ENCODE results near the gene POLE3.
"Not testable (repeated sequence)": the region's sequence is repeated elsewhere in the genome, so short reads cannot be mapped to it uniquely, and the experiment has no call there.

The POLE3 gene

DNA sequence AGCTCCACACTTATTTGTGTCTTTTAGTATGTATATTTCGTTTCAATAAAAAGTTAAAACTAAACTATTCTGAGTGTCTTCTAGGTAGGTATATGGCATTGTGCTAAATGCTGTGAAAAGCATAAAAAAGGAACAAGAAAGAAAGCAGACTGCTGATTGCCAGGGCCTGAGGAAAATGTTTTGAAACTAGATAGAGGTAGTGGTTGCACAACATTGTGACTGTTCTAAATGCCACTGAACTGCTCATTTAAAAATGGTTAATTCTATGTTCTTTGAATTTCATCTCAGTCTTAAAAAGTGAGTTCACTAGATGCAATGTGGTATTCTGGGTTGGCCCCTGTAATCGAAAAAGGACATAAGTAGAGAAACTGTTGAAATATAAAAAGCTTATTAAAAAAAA lies 6.8 kb downstream of the POLE3 start:
- no peak for DNase-seq (ENCODE audit: low read depth in 2 of 2)

DNA sequence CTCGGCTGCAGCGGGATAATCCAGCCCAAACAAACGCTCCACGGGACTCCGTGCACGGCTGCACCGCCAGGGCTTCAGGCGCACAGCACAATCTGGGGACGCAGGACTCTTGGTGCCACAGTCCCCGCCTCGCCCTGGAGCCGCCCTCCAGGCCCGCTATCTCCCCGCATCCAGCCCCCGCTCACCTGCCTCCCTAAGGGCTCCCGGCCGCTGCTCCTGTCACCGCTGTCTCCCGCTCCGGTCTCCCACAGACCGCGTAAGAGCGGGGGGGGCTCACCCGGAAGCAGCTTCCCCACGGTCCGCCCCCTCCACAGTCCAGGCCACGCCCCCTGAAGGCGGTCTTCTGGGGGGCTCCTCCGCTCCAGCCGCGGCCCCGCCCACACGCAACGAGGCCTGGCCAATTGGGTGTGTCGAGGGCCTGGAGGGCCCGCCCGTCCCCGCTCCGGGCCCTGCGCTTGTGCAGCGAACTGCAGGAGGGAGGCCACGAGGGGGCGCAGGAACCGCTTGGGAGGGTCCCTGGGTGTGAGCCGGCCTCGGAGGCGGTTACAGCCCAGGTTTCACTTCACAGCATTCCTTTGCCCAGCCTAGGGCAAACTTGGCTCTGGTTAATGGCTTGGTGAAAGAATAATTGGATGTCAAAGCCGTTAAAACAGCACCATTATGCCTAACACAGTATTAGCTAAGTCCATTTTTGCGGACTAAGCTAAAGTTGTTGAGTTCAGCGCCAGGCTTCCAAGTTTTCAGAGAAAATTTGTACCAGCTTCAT lies 9.3 kb downstream of the POLE3 start, which contains the start of gene ALAD:
TSS of gene ALAD (minus strand) at position 258 of the 766 bp plus-strand sequence. CDS start 7,725 bp downstream, outside the sequence.
- DNase-seq (ENCODE audit: low read depth in 2 of 2), result peak; percentile 99

DNA sequence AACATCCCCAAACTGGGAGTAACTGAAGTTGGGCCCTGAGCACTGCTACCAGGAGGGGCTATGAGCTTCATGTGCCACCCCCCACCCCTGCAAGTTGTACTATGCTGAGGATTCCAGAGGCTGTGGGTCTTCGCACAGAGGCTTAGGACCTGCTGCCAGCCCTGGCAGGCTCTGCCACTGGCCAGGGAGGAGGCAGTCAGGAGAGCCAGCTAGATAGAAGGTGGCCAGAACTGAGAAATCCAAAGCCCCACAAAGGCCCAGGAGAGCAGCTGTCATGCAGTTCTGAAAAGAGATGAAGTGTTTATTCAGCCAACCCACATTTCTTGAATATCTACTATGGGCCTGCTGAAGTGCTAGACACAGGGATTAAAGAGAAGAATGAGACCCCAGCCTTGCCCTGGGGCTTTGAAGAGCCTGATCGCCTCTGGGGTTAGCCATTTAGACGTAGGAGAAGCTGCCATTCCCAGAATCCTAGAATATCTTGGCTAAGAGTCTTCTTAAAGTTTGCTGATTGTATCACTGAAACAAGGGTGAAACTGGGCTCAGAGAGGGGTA lies 10.8 kb downstream of the POLE3 start:
- no peak for DNase-seq (ENCODE audit: low read depth in 2 of 2)

DNA sequence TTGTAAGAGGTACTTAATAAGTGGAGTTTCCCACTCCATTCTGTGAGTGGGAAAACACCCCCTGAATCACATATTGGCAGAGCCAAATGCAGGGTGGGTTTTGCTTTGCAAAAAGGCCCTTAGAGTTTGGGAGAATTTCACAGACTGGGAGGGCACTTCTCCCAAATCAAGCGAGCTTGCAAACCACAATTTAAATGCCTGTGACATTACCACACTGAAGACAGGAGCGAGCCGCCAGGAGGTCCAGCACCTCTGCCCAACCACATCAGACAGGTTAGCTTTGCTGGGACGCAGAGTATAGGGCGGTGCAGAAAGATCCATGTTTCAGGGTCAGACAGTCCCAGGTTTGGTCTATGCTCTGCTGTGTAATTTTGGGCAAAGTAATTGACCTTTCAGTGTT lies 11.7 kb downstream of the POLE3 start:
- no peak for DNase-seq (ENCODE audit: low read depth in 2 of 2)

DNA sequence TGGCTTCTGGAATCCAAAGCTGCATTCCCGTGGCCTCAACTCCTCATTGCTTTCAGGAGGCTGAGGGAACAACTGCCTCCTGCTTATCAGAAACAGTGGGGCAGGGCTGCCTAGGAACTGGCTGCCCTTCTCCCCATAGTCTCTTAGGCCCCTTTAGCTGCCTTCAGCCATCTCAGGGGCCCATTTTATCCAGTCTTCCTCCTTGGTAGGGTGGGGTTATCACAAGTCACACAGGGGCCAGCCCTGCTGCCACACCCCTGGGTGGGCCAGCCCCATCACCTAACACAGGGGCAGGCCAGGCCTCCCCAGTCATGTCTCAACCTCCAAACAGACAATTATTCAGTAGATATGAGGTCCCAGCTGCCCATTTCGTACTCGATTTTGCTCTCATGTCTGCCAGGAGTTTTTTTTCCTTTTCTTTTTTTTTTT lies 13.3 kb downstream of the POLE3 start:
- no peak for DNase-seq (ENCODE audit: low read depth in 2 of 2)

DNA sequence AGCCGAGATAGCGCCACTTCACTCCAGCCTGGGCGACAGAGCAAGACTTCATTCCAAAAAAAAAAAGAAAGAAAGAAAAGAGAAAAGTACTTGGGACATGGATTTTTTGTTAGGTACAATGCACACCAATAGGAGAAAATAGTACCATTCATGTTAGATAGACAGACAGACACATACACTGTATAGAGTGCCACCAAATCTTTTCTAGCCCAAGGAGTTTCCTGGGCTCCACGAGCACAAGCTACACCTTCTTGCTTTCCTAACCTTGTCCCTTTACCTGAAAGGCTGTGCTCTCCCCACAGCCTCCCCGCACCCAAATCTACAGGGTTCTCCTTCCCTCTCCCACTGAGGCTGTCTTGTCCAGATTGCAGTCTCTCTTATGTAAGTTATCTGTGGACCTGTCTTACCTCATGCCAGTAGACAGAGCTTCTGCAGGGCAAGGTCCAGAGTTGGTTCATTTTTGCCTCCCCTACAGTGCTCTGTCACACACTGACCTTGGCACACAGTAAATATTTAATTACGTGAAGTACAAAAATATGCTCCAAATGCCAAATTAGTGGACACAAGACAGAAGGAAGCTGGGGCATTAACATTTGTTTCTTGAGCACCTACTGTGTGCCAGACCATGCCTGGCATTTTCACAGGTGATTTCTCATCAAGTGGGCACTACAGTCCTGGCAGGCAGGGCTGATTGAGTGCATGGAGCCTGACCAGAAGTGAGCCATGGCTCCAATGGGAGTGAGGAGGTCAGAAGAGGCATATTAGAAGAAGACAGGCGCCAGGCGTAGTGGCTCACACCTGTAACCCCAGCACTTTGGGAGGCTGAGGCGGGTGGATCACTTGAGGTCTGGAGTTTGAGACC lies 15.2 kb downstream of the POLE3 start:
- no peak for DNase-seq (ENCODE audit: low read depth in 2 of 2)

DNA sequence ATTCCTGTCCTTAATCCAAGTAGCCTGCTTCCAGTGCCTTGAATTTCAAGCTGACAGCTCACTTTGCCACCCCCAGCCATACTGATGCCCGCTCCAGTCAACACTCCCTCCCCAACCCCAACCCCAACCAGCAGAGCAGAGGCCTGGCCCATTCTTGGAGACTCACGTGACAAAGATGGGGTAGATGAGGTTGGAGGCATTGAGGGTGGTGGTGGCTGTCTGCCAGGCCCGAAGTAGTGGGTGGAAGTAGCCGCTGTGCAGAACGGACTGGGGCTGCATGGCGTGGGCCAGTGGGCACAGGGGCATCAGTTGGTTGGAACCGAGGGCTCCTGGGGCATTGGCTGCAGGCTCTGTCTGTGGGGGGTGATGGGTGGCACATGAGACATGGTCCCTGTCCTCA lies 17.2 kb downstream of the POLE3 start:
- DNase-seq (ENCODE audit: low read depth in 2 of 2), result no peak

DNA sequence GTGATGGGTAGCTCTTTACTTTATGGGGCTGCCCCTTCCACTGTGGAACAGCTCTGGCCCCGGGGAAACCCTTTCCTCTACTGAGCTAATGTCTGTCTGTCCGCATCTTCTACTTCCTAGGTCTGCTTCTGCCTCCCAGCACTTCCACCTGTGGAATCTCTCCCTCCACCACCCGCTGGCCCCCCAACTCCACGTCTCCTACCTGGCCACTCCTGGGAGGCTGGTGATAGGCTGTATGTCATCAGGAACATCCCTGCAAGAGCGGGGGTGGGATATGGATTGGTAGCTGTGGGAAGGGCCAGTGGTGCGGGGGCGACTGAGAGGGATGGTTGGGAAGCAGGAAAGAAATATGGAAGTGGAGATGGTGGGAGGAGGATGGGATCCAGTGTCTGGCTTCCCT lies 18.6 kb downstream of the POLE3 start:
- no peak for DNase-seq (ENCODE audit: low read depth in 2 of 2)

DNA sequence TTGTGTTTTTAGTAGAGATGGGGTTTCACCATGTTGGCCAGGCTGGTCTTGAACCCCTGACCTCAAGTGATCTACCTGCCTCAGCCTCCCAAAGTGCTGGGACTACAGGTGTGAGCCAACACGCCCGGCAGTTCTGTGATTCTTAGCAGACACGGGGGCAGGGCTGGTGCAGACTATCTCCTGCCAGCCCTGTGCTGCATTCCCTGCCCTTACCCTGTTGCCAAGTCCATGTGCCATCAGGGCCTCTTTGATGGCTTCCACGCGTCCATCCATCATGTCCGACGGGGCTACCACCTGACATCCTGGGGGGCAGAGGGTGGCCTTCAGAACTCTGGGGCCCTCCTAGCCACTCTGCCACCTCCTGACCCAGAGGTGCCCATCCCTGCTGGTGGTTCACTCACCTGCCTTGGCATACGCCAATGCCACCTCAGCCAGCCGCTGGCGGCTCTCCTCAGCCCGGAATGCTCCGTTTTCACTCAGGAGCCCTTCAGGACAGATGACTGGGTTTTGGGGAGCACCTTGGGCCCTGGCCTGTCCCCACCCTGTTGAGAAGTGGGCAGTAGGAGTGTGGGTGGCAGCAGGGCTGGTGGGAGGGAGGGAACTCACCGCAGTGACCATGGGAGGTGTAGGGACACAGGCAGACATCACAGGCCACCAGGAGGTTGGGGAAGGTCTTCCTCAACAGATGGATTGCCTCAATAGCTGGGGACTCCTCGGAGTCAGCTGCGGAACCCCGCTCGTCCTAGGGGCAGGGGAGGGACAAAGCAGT lies 20.1 kb downstream of the POLE3 start:
- no peak for DNase-seq (ENCODE audit: low read depth in 2 of 2)

DNA sequence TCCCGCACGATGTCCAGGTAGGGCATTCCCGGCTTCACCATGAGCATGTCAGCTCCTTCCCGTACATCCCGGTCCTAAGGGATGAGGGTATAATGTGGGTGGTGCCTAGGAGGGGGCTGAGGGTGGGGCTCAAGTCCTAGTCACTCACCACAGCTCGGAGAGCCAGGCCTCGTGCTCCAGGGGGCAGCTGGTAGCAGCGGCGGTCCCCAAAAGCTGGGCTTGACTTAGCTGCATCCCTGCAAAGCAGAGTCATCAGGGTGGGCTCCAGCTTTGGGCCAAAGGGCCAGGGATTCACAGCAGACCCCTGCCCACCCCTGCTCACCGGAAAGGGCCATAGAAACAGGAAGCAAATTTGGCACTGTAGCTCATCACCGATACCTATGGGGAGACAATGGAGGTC lies 21.0 kb downstream of the POLE3 start:
- no peak for DNase-seq (ENCODE audit: low read depth in 2 of 2)

DNA sequence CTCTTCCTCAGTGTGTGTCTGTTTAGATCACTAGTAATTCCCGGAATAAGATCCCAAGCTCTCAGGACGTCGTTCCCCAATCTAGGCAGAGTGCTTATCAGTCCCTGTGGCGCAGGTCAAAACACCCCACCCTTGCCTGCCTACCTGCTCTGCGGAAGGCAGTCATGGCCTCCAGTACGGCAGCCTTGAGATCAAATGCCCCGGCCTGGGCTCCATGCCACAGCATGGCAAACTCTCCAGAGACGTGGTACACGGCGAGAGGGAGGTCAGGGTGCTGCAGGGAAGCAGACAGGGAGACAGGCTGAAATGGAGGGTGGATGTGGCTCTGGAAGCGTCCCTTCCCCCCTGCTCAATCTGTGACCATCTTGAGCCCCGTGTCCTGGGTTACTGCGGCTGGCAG lies 21.6 kb downstream of the POLE3 start:
- no peak for DNase-seq (ENCODE audit: low read depth in 2 of 2)

DNA sequence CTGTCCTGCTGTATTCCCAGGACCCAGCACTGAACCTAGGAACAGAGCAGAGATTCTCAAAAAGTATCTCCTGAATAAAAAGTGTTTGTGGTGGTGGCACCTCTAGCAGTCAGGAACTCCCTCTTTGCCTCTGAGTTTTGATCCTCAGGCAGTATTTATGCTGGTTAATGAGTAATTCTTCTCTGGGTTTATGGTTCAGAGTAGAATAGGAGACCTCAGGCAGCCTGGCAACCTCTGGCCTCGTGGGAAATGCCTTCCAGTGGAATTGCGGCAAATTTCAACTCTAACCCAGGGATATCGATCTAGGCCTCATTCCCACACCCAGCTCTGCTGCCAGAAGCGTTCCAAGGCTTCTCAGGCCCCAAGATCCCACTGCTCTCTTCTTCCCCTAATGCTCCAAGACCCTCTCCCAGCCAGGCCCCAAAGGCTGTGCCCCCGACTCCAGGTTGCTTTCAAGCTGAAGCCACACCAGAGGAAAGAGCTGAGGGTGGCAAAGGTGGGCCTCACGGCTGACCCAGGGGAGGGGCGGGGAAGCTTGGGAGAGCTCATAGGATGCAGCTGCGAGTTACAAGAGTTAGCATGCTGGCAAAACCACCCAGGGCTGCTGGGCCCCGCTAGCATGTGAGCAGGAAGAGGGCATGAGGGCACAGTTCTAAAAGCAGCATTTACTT lies 22.8 kb downstream of the POLE3 start:
- no peak for DNase-seq (ENCODE audit: low read depth in 2 of 2)

DNA sequence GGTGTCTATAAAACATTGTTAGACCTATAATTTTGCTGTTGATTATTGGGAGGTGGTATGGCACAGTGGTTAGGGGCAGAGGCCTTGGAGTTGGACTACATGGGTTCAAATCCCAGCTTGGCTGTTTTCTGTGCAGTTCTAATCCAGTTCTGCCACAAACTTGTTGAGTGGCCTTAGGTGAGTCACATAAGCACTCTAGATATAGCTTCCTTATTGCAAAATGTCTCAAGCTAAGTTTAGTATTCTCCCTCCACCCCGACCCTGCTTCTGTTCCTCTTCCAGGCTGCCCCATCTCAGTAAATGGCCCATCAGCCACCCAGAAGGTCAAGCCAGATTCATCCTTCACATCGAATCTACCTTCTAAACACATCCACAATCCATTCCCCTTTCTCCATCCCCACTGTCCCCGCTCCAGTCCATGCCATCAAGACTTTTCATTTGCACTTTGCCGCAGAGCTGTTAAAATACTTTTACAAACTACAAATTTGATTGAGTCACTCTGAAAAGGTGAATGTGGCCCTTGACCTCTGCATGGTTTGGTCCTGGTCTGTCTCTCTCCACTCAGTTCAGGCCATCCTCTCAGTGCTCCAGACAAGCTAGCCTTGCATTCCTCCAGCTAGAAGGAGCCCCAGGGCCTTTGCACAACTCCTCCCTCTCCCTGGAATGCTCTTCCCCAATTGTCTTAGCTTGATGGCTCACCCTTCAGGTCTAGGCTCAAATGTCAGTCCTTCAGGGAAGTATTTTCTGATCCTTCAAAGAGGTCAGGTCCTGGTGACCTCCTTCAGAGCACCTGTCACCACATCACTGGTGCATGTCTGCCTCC lies 23.7 kb downstream of the POLE3 start:
- no peak for DNase-seq (ENCODE audit: low read depth in 2 of 2)

DNA sequence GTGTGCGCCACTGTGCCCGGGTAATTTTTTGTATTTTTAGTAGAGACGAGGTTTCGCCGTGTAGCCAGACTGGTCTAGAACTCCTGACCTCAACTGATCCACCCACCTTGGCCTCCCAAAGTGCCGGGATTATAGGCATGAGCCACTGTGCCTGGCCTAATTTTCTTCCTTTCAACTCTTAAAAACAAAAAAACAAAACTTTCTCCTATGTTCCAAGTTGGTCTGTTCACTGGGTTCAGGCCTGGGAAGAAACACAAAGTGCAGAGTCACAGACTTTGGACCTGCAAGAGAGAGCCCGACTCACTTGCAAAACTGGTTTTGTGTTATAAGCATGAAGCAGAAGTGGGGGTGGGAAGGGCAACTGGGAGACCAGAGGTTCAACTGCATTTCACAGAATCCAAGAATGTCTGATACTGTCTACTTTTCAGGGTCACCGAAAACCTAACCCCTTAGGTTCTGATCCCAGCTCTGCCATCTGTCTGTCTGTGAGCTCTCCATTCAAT lies 28.5 kb downstream of the POLE3 start:
- no peak for DNase-seq (ENCODE audit: low read depth in 2 of 2)

DNA sequence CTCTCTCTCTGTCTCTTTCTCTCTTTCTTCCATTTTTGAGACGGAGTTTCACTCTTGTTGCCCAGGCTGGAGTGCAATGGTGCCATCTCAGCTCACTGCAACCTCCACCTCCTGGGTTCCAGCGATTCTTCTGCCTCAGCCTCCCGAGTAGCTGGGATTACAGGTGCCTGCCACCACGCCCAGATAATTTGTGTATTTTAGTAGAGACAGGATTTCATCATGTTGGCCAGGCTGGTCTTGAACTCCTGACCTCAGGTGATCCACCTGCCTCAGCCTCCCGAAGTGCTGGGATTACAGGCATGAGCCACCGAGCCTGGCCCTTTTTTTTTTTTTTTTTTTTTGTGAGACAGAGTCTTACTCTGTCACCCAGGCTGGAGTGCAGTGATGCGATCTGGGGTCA lies 29.0 kb downstream of the POLE3 start:
- not testable (repeated sequence) for DNase-seq (ENCODE audit: low read depth in 2 of 2)

DNA sequence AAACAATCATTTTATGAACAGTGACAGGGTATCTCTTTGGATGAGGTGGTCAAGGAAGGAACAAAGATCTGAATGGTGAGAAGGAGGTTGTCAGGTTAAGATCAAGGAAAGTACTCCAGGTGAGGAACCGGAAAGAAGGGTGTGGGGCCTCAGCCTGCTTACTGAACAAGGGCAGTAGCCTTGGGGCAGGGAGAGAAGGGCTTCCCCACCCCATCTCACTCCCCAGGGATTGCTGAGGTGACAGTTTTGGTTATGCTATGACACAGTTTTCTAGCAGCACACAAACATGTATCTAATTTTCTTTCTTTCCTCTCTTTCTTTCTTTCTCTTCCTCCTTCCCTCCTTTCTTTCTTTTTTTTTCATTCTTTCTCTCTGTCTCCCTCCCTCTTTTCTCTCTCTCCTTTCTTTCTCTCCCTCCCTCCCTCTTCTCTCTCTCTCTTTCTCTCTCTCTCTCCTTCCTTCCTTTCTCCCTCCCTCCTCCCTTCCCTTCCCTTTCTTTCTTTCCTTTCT lies 29.6 kb downstream of the POLE3 start:
- no peak for DNase-seq (ENCODE audit: low read depth in 2 of 2)

DNA sequence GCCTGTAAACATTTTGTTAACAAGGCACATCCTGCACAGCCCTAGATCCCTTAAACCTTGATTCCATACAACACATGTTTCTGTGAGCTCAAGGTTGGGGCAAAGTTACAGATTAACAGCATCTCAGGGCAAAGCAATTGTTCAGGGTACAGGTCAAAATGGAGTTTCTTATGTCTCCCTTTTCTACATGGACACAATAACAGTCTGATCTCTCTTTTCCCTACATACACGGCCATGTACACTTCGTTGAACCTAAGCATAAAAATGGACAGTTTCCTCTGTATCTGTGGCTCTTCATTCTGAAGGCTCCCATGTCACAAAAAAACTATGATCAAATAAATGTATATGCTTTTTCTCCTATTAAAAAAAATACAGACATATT lies 30.7 kb downstream of the POLE3 start:
- DNase-seq (ENCODE audit: low read depth in 2 of 2), result not testable (repeated sequence)

DNA sequence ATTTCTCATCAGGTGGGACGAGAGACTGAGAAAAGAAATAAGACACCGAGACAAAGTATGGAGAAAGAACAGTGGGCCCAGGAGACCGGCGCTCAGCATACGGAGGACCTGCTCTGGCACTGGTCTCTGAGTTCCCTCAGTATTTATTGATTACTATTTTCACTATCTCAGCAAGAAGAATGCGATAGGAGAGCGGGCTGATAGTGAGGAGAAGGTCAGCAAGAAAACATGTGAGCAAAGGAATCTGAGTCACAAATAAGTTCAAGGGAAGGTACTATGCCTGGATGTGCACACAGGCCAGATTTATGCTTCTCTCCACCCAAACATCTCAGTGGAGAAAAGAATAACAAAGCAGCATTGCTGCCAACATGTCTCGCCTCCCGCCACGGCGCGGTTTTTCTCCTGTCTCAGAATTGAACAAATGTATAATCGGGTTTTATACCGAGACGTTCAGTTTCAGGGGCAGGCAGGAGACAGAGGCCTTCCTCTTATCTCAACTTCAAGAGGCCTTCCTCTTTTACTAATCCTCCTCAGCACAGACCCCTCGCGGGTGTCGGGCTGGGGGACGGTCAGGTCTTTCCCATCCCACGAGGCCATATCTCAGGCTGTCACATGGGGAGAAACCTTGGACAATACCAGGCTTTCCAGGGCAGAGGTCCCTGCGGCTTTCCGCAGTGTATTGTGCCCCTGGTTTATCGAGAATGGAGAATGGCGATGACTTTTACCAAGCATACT lies 31.2 kb downstream of the POLE3 start:
- not testable (repeated sequence) for DNase-seq (ENCODE audit: low read depth in 2 of 2)
